Glutamatergic neuron (in vitro differentiated cells): ENCODE measurements around the gene ENDOD1. TPM values are rescaled to one million over a fixed set of nuclear protein-coding genes. Genes with fewer than 3 reads are reported as not detected.

Experiments used
- DNase-seq: peaks from one replicate; pipeline ENCODE4 v3.0.0; 2022
- H3K27ac Mint-ChIP-seq: one replicate; pipeline ENCODE4 v1.8.0; 2020; ENCODE audit warnings: mild to moderate bottlenecking, mixed read lengths, inconsistent platforms; ENCODE audit not compliant: unreplicated experiment
- H3K27me3 Mint-ChIP-seq: one replicate; pipeline ENCODE4 v1.8.0; 2020; ENCODE audit warnings: mild to moderate bottlenecking, moderate library complexity, mixed read lengths, inconsistent platforms; ENCODE audit not compliant: unreplicated experiment
- H3K36me3 Mint-ChIP-seq: one replicate; pipeline ENCODE4 v1.8.0; 2020; ENCODE audit warnings: mild to moderate bottlenecking, mixed read lengths, inconsistent platforms; ENCODE audit not compliant: unreplicated experiment
- H3K4me1 Mint-ChIP-seq: one replicate; pipeline ENCODE4 v1.8.0; 2020; ENCODE audit warnings: mild to moderate bottlenecking, low read depth, mixed read lengths, inconsistent platforms; ENCODE audit not compliant: unreplicated experiment
- H3K4me3 Mint-ChIP-seq: one replicate; pipeline ENCODE4 v1.8.0; 2020; ENCODE audit warnings: mild to moderate bottlenecking, mixed read lengths, inconsistent platforms; ENCODE audit not compliant: unreplicated experiment
- H3K9me3 Mint-ChIP-seq: one replicate; pipeline ENCODE4 v1.8.0; 2020; ENCODE audit warnings: mild to moderate bottlenecking, moderate library complexity, mixed read lengths, inconsistent platforms; ENCODE audit not compliant: unreplicated experiment
- total RNA-seq: library from RNA; stranded (reverse); fragmentation: NEBNext Ultra II Directional; extraction: Animal tissue kit (Norgen Biotek cat#: 25700); gene quantifications from one replicate; pipeline ENCODE4 v1.2.1, GENCODE V29; 2021; ENCODE audit not compliant: unreplicated experiment
- TF ChIP-seq, protein P1 (sequence below): fragments of 200-600 bp; sonication (generic); IDR thresholded peaks from one replicate; pipeline ENCODE4 v1.5.0; 2021; ENCODE audit not compliant: partially characterized antibody, unreplicated experiment

ENDOD1 gene
- total RNA-seq, 1 donor from 2014 or later = 1.6 TPM

DNA sequence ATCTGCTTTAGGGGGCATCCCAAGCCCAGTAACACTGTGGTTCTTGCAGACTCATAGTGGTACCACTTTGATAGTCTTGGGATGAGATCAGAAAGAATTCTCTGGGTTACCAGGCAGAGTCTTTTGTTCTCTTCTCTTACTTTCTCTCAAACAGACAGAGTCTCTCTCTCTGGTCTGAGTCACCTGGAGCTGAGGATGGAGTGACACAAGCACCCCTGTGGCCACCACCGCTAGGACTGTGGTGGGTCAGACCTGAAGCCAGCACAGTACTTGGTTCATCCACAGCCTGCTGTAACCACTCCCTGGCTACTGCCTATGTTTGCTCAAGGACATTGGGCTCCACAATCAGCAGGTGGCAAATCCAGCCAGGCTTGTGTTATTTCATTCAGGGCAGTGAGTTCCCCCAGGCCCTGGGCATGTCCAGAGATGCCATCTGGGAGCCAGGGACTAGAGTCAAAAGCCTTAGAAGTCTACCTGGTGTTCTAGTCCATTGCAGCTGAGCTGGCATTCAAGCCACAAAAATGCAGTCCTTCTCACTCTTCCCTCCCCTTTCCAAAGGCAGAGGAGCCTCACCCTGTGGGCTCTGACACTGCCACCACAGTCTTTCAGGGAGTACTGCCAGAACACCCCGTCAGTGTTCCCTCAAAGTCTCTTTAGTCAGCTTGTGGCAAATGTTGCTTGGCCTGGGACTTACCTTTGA is 29.9 kb downstream of the ENDOD1 start:
- H3K9me3 Mint-ChIP-seq = peaks cover 4% of the 10 kb centered on the region
- no peaks in the 10 kb centered on the region for H3K27me3 Mint-ChIP-seq
- H3K4me1 Mint-ChIP-seq = no peaks in the 10 kb centered on the region
- no peak overlapping the region for H3K27ac Mint-ChIP-seq
- H3K36me3 Mint-ChIP-seq = peaks cover 6% of the 10 kb centered on the region
- H3K4me3 Mint-ChIP-seq = no peak overlapping the region
- TF ChIP-seq, protein P1, sequence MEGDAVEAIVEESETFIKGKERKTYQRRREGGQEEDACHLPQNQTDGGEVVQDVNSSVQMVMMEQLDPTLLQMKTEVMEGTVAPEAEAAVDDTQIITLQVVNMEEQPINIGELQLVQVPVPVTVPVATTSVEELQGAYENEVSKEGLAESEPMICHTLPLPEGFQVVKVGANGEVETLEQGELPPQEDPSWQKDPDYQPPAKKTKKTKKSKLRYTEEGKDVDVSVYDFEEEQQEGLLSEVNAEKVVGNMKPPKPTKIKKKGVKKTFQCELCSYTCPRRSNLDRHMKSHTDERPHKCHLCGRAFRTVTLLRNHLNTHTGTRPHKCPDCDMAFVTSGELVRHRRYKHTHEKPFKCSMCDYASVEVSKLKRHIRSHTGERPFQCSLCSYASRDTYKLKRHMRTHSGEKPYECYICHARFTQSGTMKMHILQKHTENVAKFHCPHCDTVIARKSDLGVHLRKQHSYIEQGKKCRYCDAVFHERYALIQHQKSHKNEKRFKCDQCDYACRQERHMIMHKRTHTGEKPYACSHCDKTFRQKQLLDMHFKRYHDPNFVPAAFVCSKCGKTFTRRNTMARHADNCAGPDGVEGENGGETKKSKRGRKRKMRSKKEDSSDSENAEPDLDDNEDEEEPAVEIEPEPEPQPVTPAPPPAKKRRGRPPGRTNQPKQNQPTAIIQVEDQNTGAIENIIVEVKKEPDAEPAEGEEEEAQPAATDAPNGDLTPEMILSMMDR = no peak
- DNase-seq = no peak

DNA sequence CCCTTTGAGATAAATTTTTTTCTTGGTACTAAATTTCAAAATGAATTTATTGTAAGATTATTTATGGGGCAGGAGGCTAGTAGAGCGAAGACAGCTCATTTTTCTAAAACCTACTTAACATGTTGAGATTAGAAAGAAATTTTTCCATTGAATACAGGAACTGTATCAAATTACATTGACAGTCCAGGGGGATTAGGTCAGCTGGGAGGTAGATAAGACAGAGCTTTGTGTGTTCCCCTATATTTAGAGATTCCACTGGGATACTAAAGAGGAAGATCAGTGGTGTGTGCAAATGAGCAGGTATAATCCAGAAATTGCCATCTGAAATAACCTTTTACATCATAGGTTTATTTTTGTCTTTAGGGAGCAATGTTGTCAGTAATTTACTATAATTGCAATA is 32.1 kb downstream of the ENDOD1 start:
- H3K4me1 Mint-ChIP-seq = no peaks in the 10 kb centered on the region
- peaks cover 6% of the 10 kb centered on the region for H3K36me3 Mint-ChIP-seq
- TF ChIP-seq, protein P1 = no peak
- no peak overlapping the region for H3K4me3 Mint-ChIP-seq
- no peak for DNase-seq
- H3K9me3 Mint-ChIP-seq = peaks cover 4% of the 10 kb centered on the region
- no peak overlapping the region for H3K27ac Mint-ChIP-seq
- H3K27me3 Mint-ChIP-seq = no peaks in the 10 kb centered on the region

DNA sequence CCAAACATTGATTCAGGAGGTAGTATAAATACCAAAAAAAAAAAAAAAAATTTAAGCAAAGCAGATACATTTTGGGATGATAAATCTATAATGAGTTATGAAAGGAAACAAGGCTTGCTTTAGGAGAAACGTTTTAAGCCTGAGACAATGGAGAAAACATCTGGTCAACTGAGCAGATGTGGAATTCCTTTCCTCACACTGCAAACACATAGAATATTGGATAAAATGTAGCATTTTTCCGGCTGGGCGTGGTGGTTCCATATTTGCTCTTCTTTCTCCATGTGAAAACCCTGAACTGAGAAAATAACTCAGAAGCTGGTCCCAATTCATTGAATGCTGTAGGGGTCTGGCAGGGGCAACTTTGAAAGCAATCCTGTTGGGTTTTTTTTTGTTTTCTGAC is 33.9 kb downstream of the ENDOD1 start:
- no peak for DNase-seq
- H3K4me3 Mint-ChIP-seq = no peak overlapping the region
- H3K27ac Mint-ChIP-seq = no peak overlapping the region
- H3K36me3 Mint-ChIP-seq = peaks cover 4% of the 10 kb centered on the region
- H3K27me3 Mint-ChIP-seq = peaks cover 2% of the 10 kb centered on the region
- peaks cover 2% of the 10 kb centered on the region for H3K9me3 Mint-ChIP-seq
- TF ChIP-seq, protein P1 = no peak
- H3K4me1 Mint-ChIP-seq = no peaks in the 10 kb centered on the region

DNA sequence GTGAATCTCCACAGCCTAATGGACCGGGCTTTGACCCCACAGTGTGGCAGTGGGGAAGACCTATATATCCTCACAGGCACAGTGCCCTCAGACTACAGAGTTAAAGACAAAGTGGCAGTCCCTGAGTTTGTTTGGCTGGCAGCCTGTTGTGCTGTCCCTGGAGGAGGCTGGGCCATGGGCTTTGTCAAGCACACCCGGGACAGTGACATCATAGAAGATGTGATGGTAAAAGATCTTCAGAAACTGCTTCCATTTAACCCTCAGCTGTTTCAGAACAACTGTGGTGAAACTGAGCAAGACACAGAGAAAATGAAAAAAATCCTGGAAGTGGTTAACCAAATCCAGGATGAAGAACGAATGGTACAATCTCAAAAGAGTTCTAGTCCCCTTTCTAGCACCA is 39.0 kb downstream of the ENDOD1 start:
- Mint-ChIP-seq H3K27me3 (peaks cover 3% of the 10 kb centered on the region), H3K9me3 (no peaks in the 10 kb centered on the region), H3K4me3 (no peak overlapping the region), H3K36me3 (no peaks in the 10 kb centered on the region), H3K4me1 (no peaks in the 10 kb centered on the region), H3K27ac (no peak overlapping the region)
- no peak for DNase-seq
- TF ChIP-seq, protein P1 = no peak

DNA sequence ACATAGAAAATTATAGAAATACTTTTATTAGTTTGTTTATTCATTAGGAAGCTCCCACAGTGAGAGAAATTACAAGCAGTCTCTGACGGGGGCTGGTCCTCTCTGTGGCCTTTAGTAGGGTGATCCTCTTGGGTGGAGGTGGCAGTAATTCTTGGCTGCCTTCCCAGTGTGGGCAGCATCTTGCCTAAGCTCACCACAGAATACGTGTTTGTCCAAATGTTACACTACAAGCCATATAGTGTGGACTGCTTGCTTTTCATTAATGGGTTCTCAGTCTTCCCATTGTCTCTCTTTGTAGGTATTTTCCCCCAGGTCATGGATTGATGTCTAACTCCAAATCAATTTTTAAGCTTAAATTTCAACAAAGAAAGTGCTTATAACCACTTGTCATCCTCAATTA is 43.3 kb downstream of the ENDOD1 start:
- TF ChIP-seq, protein P1 = no peak
- Mint-ChIP-seq H3K36me3 (no peaks in the 10 kb centered on the region), H3K4me1 (peaks cover 7% of the 10 kb centered on the region), H3K27ac (no peak overlapping the region), H3K27me3 (peaks cover 3% of the 10 kb centered on the region), H3K4me3 (no peak overlapping the region), H3K9me3 (no peaks in the 10 kb centered on the region)
- DNase-seq = no peak
